Posterior vena cava (tissue), 2 donors: ENCODE results near the gene FMN1. TPM values are rescaled to one million over a fixed set of nuclear protein-coding genes. Genes with fewer than 3 reads are reported as not detected.

ENCODE experiments used
- DNase-seq: peaks from one replicate; pipeline ENCODE4 v3.0.0-alpha.2; 2020; ENCODE audit warnings: low spot score
- intact Hi-C, 2 donors: fragments of 100-400 bp; cut with DNase I; formaldehyde crosslinking; loops; one replicate each; pipeline versions ENCODE4 v1.14.1 to v1.14.2; 2022 to 2023
- total RNA-seq, 2 donors: library from RNA; stranded (reverse); fragmentation: NEBNext Ultra II Directional; extraction: Animal tissue kit (Norgen Biotek cat#: 25700); gene quantifications; one replicate each; pipeline ENCODE4 v1.2.1, GENCODE V29; 2021
- donor health status: DM: yes; HTN: yes; CAD: no.
- donor health status: DM: yes; HTN: yes; CAD: no.

Gene FMN1
- total RNA-seq, 2 donors from 2014 or later = 20.2 to 26.6 TPM

GRCh38 chr15:32842081-32842480 lies 352.4 kb downstream of the FMN1 start:
- intact Hi-C loops = loop anchor here in 1 of 2 donors (10.0 kb wide), 1 partner anchor 113 kb away; no protein-coding TSS in a partner anchor

DNA sequence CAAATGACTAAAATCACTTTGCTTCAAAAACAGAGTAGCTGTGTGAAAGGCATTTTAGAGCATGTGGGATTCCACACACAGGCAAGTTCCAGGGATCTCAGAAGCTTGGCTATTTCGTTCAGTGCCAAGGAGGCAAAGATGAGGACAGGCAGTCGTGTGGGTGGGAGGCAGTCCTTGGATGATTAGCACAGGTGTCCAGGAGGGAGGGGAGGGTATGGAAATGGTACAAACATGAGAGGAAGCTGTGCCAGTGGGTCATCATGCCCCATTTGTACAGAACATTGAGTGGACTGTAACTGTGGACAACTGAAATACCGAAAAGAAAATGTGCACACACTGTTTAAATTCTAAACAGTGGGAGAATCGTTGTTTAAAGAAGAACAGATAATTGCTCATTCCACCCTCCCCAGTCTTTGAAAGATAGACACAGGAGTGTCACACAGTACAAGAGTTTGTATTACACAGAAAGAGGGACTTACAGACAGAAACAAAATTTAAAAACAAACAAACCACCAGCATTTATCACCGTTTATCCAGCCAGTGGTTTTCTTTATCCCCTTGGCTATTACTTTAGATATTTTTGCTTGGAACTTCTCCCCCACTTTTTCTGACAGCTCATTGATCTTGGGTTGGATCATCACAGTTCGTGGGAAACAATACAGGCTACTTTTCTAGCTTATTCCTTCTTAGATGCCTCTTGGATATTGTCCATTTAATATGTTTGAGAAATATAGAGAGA lies 353.8 kb downstream of the FMN1 start:
- intact Hi-C loops = loop anchor here in 1 of 2 donors (10.0 kb wide), 1 partner anchor 114 kb away; no protein-coding TSS in a partner anchor
- no peak for DNase-seq

More at GRCh38 chr15:32842081-32842480, 352.4 kb downstream of the FMN1 start:
- no peak for DNase-seq

DNA sequence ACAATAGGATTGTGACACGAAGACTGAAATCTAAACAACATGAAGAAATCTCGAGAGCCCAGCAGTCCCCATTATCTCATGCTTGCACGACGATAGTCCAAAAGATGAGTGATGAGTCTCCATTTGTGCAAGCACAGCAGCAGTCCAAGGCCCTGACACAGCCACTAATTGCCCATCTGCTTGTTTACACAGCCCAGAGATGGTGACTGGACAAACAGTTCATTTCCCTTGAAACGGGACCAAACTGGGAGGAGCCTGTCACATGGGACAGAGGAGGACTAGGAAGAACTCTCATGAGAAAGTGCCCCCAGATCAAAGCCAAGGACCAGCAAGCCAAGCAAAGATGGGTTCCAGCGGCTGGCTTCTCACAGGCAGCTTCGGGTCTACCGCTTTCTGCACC lies 355.7 kb downstream of the FMN1 start:
- intact Hi-C loops = no loop called here
- peak; percentile 85 for DNase-seq

- no peak for DNase-seq
- intact Hi-C loops = no loop called here
Measured at GRCh38 chr15:32838338-32838737, 356.2 kb downstream of the FMN1 start.

DNA sequence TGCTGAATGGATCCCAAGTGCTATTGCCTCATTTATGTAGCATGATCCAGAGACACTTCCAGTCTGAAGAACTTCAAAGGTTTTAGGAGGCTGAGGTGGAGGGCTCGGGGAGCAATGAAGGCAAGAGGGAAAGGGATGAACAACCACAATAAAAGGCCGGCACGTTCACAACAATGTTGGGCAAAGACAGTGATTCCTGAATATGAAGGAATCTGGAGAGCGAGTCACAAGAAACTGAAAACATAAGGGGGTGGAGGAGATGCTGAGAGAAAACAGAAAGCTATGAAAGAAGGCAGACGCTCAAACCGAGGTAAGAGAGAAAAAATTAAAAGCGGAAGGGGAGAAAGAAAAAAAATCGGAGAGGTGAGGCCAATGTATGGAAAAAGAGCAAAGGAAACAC lies 356.6 kb downstream of the FMN1 start:
- intact Hi-C loops = no loop called here
- DNase-seq = no peak

GRCh38 chr15:32834156-32834555 lies 360.4 kb downstream of the FMN1 start:
- intact Hi-C loops = no loop called here
- no peak for DNase-seq

DNA sequence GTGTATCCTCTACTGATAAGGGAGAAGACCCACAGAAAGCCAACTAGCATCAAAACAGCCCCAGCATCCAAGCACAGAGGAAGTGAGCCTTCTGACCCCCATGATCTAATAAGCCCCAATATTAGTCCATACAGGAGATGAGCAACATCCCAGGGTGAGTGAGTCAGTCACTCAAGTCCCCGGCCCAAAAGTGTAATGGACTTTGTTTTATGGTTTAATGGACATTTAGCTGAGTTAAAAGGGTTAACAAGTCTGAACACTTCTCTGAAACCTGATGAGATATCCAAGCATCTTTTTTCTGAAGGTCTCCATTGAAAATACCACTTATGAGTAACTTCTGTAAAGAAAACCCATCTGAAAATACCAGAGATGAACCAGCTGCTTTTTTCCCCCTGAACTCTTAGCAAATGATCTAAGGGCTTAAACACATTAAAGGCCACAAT lies 361.1 kb downstream of the FMN1 start:
- intact Hi-C loops = no loop called here

GRCh38 chr15:32831485-32831884 lies 363.0 kb downstream of the FMN1 start:
- DNase-seq = no peak
- intact Hi-C loops = loop anchor here in 1 of 2 donors (1.0 kb wide), 1 partner anchor 30 kb away; no protein-coding TSS in a partner anchor

More for the DNA sequence above, 361.1 kb downstream of the FMN1 start:
- no peak for DNase-seq

DNA sequence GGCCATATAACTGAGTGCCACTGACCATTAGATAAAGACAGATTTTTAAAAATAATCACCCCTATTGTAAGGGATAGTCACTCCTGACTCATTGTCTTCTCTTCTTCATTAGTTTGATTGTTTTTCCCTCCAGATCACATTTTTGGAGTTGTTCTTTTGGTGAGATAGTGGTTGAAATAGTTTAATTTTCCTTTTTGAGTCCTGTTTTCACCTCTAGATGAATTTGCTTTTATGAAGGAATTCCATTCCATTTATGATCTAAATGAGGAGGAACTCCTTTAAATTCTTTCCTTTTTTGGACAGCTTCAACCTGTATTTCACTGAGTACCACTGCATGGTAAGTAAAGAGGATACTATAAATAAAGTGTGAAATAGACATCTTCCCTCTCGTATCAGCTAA lies 364.3 kb downstream of the FMN1 start:
- no peak for DNase-seq
- intact Hi-C loops = no loop called here

DNA sequence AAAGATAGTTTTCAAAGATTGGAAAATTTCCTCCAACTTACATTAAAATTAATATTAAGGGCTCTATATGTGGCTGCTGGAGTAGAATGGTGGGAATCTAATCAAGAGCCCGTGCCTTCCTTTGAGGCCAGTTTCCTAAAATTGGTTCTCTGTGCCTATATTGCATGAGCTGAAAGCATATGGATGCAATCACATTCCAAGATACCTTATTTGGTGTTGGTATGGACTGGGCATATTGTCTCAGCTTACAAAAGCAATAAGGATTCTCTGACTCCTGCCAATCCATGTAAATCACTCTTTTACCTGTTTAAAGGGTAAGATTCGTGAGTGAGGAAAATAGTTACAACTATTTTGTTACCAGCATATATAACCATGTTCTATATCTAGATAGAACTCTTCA lies 365.1 kb downstream of the FMN1 start:
- no peak for DNase-seq
- intact Hi-C loops = no loop called here

GRCh38 chr15:32828507-32829186 lies 365.9 kb downstream of the FMN1 start:
- DNase-seq = no peak
- intact Hi-C loops = no loop called here

- DNase-seq = no peak
Measured at GRCh38 chr15:32826685-32827084, 367.8 kb downstream of the FMN1 start.

DNA sequence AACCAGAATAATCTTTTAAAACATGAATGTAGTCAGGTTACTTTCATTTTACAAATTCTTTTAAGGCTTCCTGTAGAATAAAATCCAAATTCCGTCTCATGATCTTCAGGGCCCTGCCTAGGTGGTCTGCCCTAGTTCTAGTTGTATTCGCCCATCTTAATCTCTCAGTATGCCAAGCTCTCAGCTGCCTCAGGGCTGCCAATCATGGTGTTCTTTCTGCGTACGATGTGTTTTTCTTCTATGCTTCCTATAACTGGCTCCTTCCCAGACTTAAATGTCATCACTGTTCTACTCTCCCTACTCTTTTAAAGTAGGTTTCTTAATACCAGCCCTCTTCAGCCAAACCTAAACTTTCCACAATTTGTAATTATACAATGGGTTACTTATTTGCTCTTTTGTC lies 369.3 kb downstream of the FMN1 start:
- no peak for DNase-seq
- intact Hi-C loops = no loop called here

More at GRCh38 chr15:32826685-32827084, 367.8 kb downstream of the FMN1 start:
- intact Hi-C loops = no loop called here

- no peak for DNase-seq
- intact Hi-C loops = no loop called here
Measured at GRCh38 chr15:32824777-32825176, 369.7 kb downstream of the FMN1 start.

GRCh38 chr15:32823750-32824149 lies 370.8 kb downstream of the FMN1 start:
- no peak for DNase-seq
- intact Hi-C loops = no loop called here

- no peak for DNase-seq
- intact Hi-C loops = no loop called here
Measured at GRCh38 chr15:32822739-32823138, 371.8 kb downstream of the FMN1 start.

DNA sequence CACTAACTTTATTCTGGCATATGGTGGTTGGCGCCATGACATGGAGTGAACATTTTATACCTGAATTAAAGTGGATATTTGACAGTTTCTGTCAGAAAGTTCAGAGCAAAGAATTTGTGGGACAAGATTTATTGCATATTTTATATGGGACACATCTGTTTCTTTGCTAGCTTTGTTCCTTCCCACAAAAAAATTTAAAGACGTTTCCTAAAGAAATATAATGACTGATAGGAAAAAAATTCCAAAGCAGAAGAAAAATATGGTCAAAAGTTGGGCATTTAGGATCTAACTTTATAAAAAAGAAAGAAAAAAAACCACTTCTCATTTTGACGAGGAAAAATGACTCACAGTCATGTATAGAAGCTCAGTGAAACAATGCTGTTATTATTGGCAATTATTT lies 375.1 kb downstream of the FMN1 start:
- intact Hi-C loops = no loop called here
- no peak for DNase-seq

DNA sequence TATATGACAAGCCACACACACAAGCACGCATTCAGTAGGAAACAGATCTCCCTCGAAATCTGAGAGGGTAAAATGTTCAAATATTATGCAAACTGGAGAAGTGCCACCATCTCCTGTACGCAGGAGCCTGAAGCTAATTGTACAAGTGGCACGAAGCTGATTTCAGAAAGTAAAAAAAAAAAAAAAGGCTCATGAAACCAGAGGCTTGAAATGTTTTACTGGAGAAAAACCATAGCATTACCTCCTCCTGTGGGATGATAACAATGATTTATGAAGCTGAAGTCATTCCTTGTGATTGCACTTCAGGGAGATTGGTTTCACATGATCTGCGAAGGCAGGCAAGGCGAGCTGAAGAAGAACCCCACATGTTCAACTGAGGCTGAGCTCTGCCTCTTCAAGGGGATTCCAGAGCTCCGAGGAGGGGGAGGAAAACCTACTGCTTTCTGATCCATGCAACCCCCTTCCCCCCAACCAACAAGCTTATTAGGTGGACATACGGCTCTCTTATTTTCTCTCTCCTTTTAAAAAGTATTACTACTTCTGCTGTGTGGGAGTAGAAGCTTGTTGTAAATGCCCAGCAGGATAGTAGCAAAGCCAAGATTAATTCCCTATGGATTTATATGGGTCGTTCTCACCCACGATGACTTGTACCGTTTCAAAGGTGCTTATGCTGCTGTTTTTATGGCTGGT lies 375.6 kb downstream of the FMN1 start:
- no peak for DNase-seq
- intact Hi-C loops = no loop called here

DNA sequence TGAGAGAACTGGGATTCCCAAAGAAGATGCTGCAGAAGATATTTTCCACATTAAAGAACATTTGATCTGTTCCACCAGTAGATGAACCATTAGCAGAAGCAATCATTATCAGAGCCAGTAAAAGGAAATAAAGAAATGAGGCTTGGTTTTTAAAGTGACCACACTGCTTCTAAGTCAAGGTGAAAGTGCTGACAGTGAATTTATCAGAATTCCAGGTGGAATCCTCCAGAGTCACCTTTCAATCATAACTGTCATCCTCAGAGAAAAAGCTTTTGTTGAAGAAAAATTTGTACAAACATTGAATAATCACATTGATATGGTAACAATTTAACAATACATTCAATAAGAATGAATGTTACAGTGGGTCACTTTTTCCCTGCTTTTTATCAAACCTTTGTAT lies 376.9 kb downstream of the FMN1 start:
- no peak for DNase-seq
- intact Hi-C loops = no loop called here

DNA sequence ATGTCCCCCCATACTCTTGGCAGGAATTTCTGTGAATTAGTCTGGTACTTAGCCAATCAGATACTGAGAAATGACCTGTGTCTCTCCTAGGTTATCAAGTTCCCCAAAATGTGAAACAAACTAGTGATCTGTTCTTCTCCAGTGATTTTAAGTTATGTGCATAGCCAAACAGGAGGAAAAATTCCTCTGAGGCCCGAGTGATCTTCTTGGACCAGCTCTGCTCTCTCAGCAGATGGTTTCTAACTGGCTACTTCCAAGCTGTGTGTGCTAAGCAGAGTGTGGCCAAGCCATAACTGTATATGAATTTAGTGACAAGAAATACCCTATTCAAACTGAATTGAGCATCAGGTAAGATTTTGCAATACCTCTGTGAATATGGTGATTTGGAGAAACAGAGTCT lies 387.2 kb downstream of the FMN1 start:
- intact Hi-C loops = no loop called here
- DNase-seq = no peak
